Activated T-cell treated with anti-CD3 and anti-CD28 coated beads, Interleukin-2, amount 50 U/mL, for 24 hours (primary cell): ENCODE results near the gene TMEM212.
A peak's percentile ranks its signal among the peaks of the same experiment; 100 is the strongest.

Experiments used
- DNase-seq: peaks from one replicate; pipeline ENCODE4 v3.0.0-alpha.2; 2020
- H3K27ac Mint-ChIP-seq: 2 replicates; pipeline ENCODE4 v1.8.0; 2020; ENCODE audit warnings: mild to moderate bottlenecking, mixed read lengths
- H3K27me3 Mint-ChIP-seq: 2 replicates; pipeline ENCODE4 v1.8.0; 2020; ENCODE audit warnings: mixed read lengths
- H3K36me3 Mint-ChIP-seq: 2 replicates; pipeline ENCODE4 v1.8.0; 2020; ENCODE audit warnings: low read depth, mixed read lengths
- H3K4me1 Mint-ChIP-seq: 2 replicates; pipeline ENCODE4 v1.8.0; 2020; ENCODE audit warnings: low read depth, mixed read lengths
- H3K4me3 Mint-ChIP-seq: 2 replicates; pipeline ENCODE4 v1.8.0; 2020; ENCODE audit warnings: mild to moderate bottlenecking, moderate library complexity, mixed read lengths
- H3K9me3 Mint-ChIP-seq: 2 replicates; pipeline ENCODE4 v1.8.0; 2020; ENCODE audit warnings: mixed read lengths

TMEM212 gene

GRCh38 chr3:171822431-171823106 lies 20.6 kb upstream of the TMEM212 start:
- Mint-ChIP-seq H3K9me3 (no peaks in the 10 kb centered on the region), H3K27ac (no peak overlapping the region), H3K4me3 (no peak overlapping the region)

GRCh38 chr3:171824116-171824515 lies 19.0 kb upstream of the TMEM212 start:
- peaks cover 18% of the 10 kb centered on the region for H3K27me3 Mint-ChIP-seq
- no peak overlapping the region for H3K4me3 Mint-ChIP-seq
- no peaks in the 10 kb centered on the region for H3K9me3 Mint-ChIP-seq

More at GRCh38 chr3:171822431-171823106, 20.6 kb upstream of the TMEM212 start:
- Mint-ChIP-seq H3K36me3 (no peaks in the 10 kb centered on the region), H3K4me1 (peaks cover 20% of the 10 kb centered on the region), H3K27me3 (peaks cover 19% of the 10 kb centered on the region)
- DNase-seq = no peak

GRCh38 chr3:171824824-171825221 lies 18.3 kb upstream of the TMEM212 start:
- no peaks in the 10 kb centered on the region for H3K9me3 Mint-ChIP-seq
- H3K36me3 Mint-ChIP-seq = no peaks in the 10 kb centered on the region
- H3K4me3 Mint-ChIP-seq = no peak overlapping the region
- peaks cover 26% of the 10 kb centered on the region for H3K4me1 Mint-ChIP-seq
- peaks cover 15% of the 10 kb centered on the region for H3K27me3 Mint-ChIP-seq
- H3K27ac Mint-ChIP-seq = no peak overlapping the region
- no peak for DNase-seq

More at GRCh38 chr3:171824116-171824515, 19.0 kb upstream of the TMEM212 start:
- DNase-seq = no peak
- no peak overlapping the region for H3K27ac Mint-ChIP-seq
- H3K4me1 Mint-ChIP-seq = peaks cover 26% of the 10 kb centered on the region
- no peaks in the 10 kb centered on the region for H3K36me3 Mint-ChIP-seq

- DNase-seq = no peak
- Mint-ChIP-seq H3K9me3 (no peaks in the 10 kb centered on the region), H3K4me1 (peaks cover 26% of the 10 kb centered on the region), H3K4me3 (no peak overlapping the region), H3K27me3 (peaks cover 15% of the 10 kb centered on the region), H3K27ac (no peak overlapping the region), H3K36me3 (no peaks in the 10 kb centered on the region)
These were observed 17.8 kb upstream of the TMEM212 start for GRCh38 chr3:171825222-171825828.

- H3K27me3 Mint-ChIP-seq = peaks cover 15% of the 10 kb centered on the region
- H3K4me1 Mint-ChIP-seq = peaks cover 13% of the 10 kb centered on the region
- no peak overlapping the region for H3K27ac Mint-ChIP-seq
- no peak for DNase-seq
- H3K4me3 Mint-ChIP-seq = no peak overlapping the region
- H3K9me3 Mint-ChIP-seq = no peaks in the 10 kb centered on the region
- no peaks in the 10 kb centered on the region for H3K36me3 Mint-ChIP-seq
These were observed 15.8 kb upstream of the TMEM212 start for GRCh38 chr3:171827385-171827784.

- H3K36me3 Mint-ChIP-seq = no peaks in the 10 kb centered on the region
- peak overlapping the region; percentile 3 for H3K4me3 Mint-ChIP-seq
- peaks cover 13% of the 10 kb centered on the region for H3K4me1 Mint-ChIP-seq
- H3K27me3 Mint-ChIP-seq = peaks cover 15% of the 10 kb centered on the region
- peak overlapping the region; percentile 15 for H3K27ac Mint-ChIP-seq
- H3K9me3 Mint-ChIP-seq = no peaks in the 10 kb centered on the region
- no peak for DNase-seq
These were observed 15.2 kb upstream of the TMEM212 start for GRCh38 chr3:171827836-171828458.

GRCh38 chr3:171828902-171829770 lies 14.0 kb upstream of the TMEM212 start:
- Mint-ChIP-seq H3K27ac (no peak overlapping the region), H3K4me3 (no peak overlapping the region), H3K9me3 (no peaks in the 10 kb centered on the region)

GRCh38 chr3:171829841-171830517 lies 13.2 kb upstream of the TMEM212 start:
- peaks cover 13% of the 10 kb centered on the region for H3K4me1 Mint-ChIP-seq
- no peaks in the 10 kb centered on the region for H3K9me3 Mint-ChIP-seq
- H3K27ac Mint-ChIP-seq = no peak overlapping the region
- DNase-seq = no peak
- H3K27me3 Mint-ChIP-seq = peaks cover 12% of the 10 kb centered on the region
- no peak overlapping the region for H3K4me3 Mint-ChIP-seq
- no peaks in the 10 kb centered on the region for H3K36me3 Mint-ChIP-seq

More at GRCh38 chr3:171828902-171829770, 14.0 kb upstream of the TMEM212 start:
- Mint-ChIP-seq H3K27me3 (peaks cover 15% of the 10 kb centered on the region), H3K4me1 (peaks cover 13% of the 10 kb centered on the region), H3K36me3 (no peaks in the 10 kb centered on the region)
- no peak for DNase-seq

GRCh38 chr3:171830518-171830875 lies 12.7 kb upstream of the TMEM212 start:
- no peak overlapping the region for H3K4me3 Mint-ChIP-seq

GRCh38 chr3:171831936-171832335 lies 11.2 kb upstream of the TMEM212 start:
- Mint-ChIP-seq H3K27me3 (peaks cover 5% of the 10 kb centered on the region), H3K4me3 (no peak overlapping the region), H3K4me1 (peaks cover 11% of the 10 kb centered on the region), H3K9me3 (no peaks in the 10 kb centered on the region), H3K36me3 (no peaks in the 10 kb centered on the region), H3K27ac (no peak overlapping the region)
- no peak for DNase-seq

More at GRCh38 chr3:171830518-171830875, 12.7 kb upstream of the TMEM212 start:
- peaks cover 13% of the 10 kb centered on the region for H3K4me1 Mint-ChIP-seq
- no peaks in the 10 kb centered on the region for H3K9me3 Mint-ChIP-seq
- no peak for DNase-seq
- H3K27ac Mint-ChIP-seq = no peak overlapping the region
- peaks cover 8% of the 10 kb centered on the region for H3K27me3 Mint-ChIP-seq
- H3K36me3 Mint-ChIP-seq = no peaks in the 10 kb centered on the region

GRCh38 chr3:171832989-171833388 lies 10.2 kb upstream of the TMEM212 start:
- Mint-ChIP-seq H3K9me3 (no peaks in the 10 kb centered on the region), H3K4me3 (no peak overlapping the region), H3K36me3 (no peaks in the 10 kb centered on the region), H3K27ac (no peak overlapping the region), H3K4me1 (peaks cover 2% of the 10 kb centered on the region), H3K27me3 (no peaks in the 10 kb centered on the region)
- DNase-seq = no peak

GRCh38 chr3:171833789-171834460 lies 9.2 kb upstream of the TMEM212 start:
- Mint-ChIP-seq H3K4me3 (no peak overlapping the region), H3K27ac (no peak overlapping the region), H3K9me3 (no peaks in the 10 kb centered on the region), H3K27me3 (peaks cover 7% of the 10 kb centered on the region), H3K4me1 (no peaks in the 10 kb centered on the region), H3K36me3 (no peaks in the 10 kb centered on the region)
- no peak for DNase-seq

- peaks cover 7% of the 10 kb centered on the region for H3K27me3 Mint-ChIP-seq
These were observed 8.7 kb upstream of the TMEM212 start for GRCh38 chr3:171834461-171834801.

More at GRCh38 chr3:171834461-171834801, 8.7 kb upstream of the TMEM212 start:
- Mint-ChIP-seq H3K4me1 (no peaks in the 10 kb centered on the region), H3K27ac (no peak overlapping the region), H3K9me3 (no peaks in the 10 kb centered on the region), H3K4me3 (no peak overlapping the region), H3K36me3 (no peaks in the 10 kb centered on the region)
- no peak for DNase-seq
